HG02981 (cell line): Measurements from ENCODE around the gene BRD9.

Experiments used
- ATAC-seq: cut with Tn5 transposase; IDR thresholded peaks from one replicate; pipeline ENCODE4 v1.9.1; 2021; ENCODE audit warnings: mild to moderate bottlenecking, moderate library complexity; ENCODE audit not compliant: unreplicated experiment

BRD9 gene

GRCh38 chr5:905139-905642 is 12.6 kb upstream of the BRD9 start:
- ATAC-seq: no peak

GRCh38 chr5:903756-904096 is 11.1 kb upstream of the BRD9 start:
- ATAC-seq: no peak

- ATAC-seq: no peak
These were observed 9.7 kb upstream of the BRD9 start for GRCh38 chr5:902129-902916.

GRCh38 chr5:900781-901180 is 8.2 kb upstream of the BRD9 start:
- ATAC-seq: no peak

- ATAC-seq: no peak
These were observed 1.1 kb upstream of the BRD9 start for GRCh38 chr5:893711-894110.

- ATAC-seq: peak; percentile 14
These were observed 521 bp upstream of the BRD9 start for GRCh38 chr5:893137-893506.

- ATAC-seq: no peak
These were observed 686 bp downstream of the BRD9 start for GRCh38 chr5:891837-892393.

- no peak for ATAC-seq
These were observed 1.3 kb downstream of the BRD9 start for GRCh38 chr5:891117-891836.

- ATAC-seq: no peak
These were observed 3.4 kb downstream of the BRD9 start for GRCh38 chr5:889075-889710.

- ATAC-seq: no peak
These were observed 4.0 kb downstream of the BRD9 start for GRCh38 chr5:888638-889035.

GRCh38 chr5:887947-888637 is 4.5 kb downstream of the BRD9 start:
- ATAC-seq: no peak

- ATAC-seq: no peak
These were observed 5.8 kb downstream of the BRD9 start for GRCh38 chr5:886716-887325.

- no peak for ATAC-seq
These were observed 6.6 kb downstream of the BRD9 start for GRCh38 chr5:886036-886435.

- no peak for ATAC-seq
These were observed 7.1 kb downstream of the BRD9 start for GRCh38 chr5:885529-885928.

GRCh38 chr5:885127-885442 is 7.5 kb downstream of the BRD9 start:
- no peak for ATAC-seq

- ATAC-seq: no peak
These were observed 8.1 kb downstream of the BRD9 start for GRCh38 chr5:884345-885126.

- no peak for ATAC-seq
These were observed 9.0 kb downstream of the BRD9 start for GRCh38 chr5:883475-884181.

GRCh38 chr5:882253-883183 is 10.1 kb downstream of the BRD9 start:
- no peak for ATAC-seq
